ENCODE measurements around the gene ABCC8. TPM values are rescaled to one million over a fixed set of nuclear protein-coding genes. Genes with fewer than 3 reads are reported as not detected.

Gene ABCC8
- total and polyA plus RNA-seq, 9 of the 15 experiments (the other 6 are each of a cell fraction or from before 2014, with no cell fraction given) = not detected

DNA sequence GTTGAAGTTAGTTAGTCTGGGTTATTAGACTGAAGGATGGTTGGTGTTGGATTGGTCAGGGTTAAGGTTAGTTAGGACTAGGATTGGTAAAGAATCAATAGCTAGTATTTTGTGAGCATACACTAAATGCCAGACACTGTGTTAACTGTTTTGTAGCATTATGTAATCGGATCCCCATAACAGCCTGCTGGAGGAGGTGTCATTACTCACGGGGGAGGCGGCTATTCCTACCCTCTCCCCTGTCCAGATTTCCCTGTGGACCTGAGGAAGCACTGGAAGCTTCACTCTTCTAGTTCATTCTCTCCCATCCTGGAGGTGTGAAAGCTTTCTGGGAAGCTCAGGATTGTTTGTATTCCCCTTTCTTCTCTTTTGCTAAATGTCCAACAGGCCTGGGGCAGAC, 47.7 kb downstream of the ABCC8 start:
- Histone ChIP-seq H3K4me2 (ENCODE audit: insufficient read depth, low read length) (no peak overlapping the region), H3K9ac (ENCODE audit: insufficient read depth in 1 of 2, low read depth in 2 of 2, low read length in 2 of 2) (no peak overlapping the region), H3K27me3 (ENCODE audit: control insufficient read depth in 2 of 2, insufficient read depth in 2 of 2, low read length in 2 of 2) (peaks cover 17 to 69% of the 10 kb centered on the region in 2 experiments; a peak in 3 of 5 replicates), H3K4me3 (no peak overlapping the region), H4K20me1 (replicated peaks; ENCODE audit: control insufficient read depth, insufficient read depth, low read length) (0 out of 2 replicates have a peak, but pooled peaks cover 3% of the 10 kb centered on the region), H3K4me1 (replicated peaks in 1 of 2; ENCODE audit: control insufficient read depth in 2 of 2, insufficient read depth in 2 of 2, low read length in 2 of 2) (no peaks in the 10 kb centered on the region), H3K79me2 (ENCODE audit: control insufficient read depth, insufficient read depth, low read length) (no peaks in the 10 kb centered on the region), H3K9me3 (replicated peaks; ENCODE audit: control insufficient read depth, insufficient read depth, low read depth, low read length) (no peaks in the 10 kb centered on the region), H3K9me1 (ENCODE audit: control insufficient read depth, insufficient read depth, low read length) (no peaks in the 10 kb centered on the region), H3K27ac (ENCODE audit: extremely low read depth, low read depth, low read length) (no peak overlapping the region), H3K36me3 (ENCODE audit: control insufficient read depth, insufficient read depth, low read length) (no peaks in the 10 kb centered on the region), H2AFZ (ENCODE audit: low read depth, low read length) (no peak overlapping the region)
- ATAC-seq (no peak), FAIRE-seq (no peak), DNase-seq (ENCODE audit: extremely low read depth in 1 of 4, low spot score in 3 of 4) (no peak)
- CTCF ChIA-PET (ENCODE audit: low intra/inter-chr PET ratio) = no interaction called here
- WGBS (ENCODE audit: insufficient coverage, low coverage, missing lambda C conversion rate) = 0% methylated on average over 3 of the region's 3 CpGs
- BruUV-seq (replicated peaks) = no TSS peak
- POLR2A ChIA-PET = interaction anchor here (0.6 to 1.3 kb wide), 3 partner anchors 11 to 80 kb away, joined by 3 read pairs; no protein-coding TSS in a partner anchor
- intact Hi-C loops (cut with micrococcal nuclease) = no loop called here
- in situ Hi-C loops (cut with MboI) = no loop called here
- no peak for TF ChIP-seq HDAC6 (IDR thresholded peaks at IDR 0.05; ENCODE audit: low read depth, low read length)
- no peak for TF ChIP-seq RBFOX2 (IDR thresholded peaks at IDR 0.05; ENCODE audit: low read depth, low read length)
- TF ChIP-seq ZNF77 (CRISPR knock-in tag; IDR thresholded peaks at IDR 0.05) = no peak
- TF ChIP-seq TFE3 (CRISPR knock-in tag; IDR thresholded peaks at IDR 0.05) = no peak
- no peak for TF ChIP-seq CREM (IDR thresholded peaks at IDR 0.05; ENCODE audit: low read depth)
- no peak for TF ChIP-seq ZBTB17 (CRISPR knock-in tag; IDR thresholded peaks at IDR 0.05)
- no peak for TF ChIP-seq GABPB1 (CRISPR knock-in tag; IDR thresholded peaks at IDR 0.05)
- no peak for TF ChIP-seq ELK3 (CRISPR knock-in tag; IDR thresholded peaks at IDR 0.05)
- TF ChIP-seq ZNF212 (CRISPR knock-in tag; IDR thresholded peaks at IDR 0.05) = no peak
- no peak for TF ChIP-seq TCF15 (CRISPR knock-in tag; IDR thresholded peaks at IDR 0.05)
- TF ChIP-seq ZNF518B (CRISPR knock-in tag; IDR thresholded peaks at IDR 0.05) = no peak
- TF ChIP-seq SREBF2 (CRISPR knock-in tag; IDR thresholded peaks at IDR 0.05) = no peak
- no peak for TF ChIP-seq RAD51 (IDR thresholded peaks at IDR 0.05; ENCODE audit: borderline replicate concordance, low read depth)
- TF ChIP-seq HNRNPK (IDR thresholded peaks at IDR 0.05; ENCODE audit: low read depth, low read length, poor library complexity, severe bottlenecking) = no peak
- TF ChIP-seq, protein P1, sequence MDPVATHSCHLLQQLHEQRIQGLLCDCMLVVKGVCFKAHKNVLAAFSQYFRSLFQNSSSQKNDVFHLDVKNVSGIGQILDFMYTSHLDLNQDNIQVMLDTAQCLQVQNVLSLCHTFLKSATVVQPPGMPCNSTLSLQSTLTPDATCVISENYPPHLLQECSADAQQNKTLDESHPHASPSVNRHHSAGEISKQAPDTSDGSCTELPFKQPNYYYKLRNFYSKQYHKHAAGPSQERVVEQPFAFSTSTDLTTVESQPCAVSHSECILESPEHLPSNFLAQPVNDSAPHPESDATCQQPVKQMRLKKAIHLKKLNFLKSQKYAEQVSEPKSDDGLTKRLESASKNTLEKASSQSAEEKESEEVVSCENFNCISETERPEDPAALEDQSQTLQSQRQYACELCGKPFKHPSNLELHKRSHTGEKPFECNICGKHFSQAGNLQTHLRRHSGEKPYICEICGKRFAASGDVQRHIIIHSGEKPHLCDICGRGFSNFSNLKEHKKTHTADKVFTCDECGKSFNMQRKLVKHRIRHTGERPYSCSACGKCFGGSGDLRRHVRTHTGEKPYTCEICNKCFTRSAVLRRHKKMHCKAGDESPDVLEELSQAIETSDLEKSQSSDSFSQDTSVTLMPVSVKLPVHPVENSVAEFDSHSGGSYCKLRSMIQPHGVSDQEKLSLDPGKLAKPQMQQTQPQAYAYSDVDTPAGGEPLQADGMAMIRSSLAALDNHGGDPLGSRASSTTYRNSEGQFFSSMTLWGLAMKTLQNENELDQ (CRISPR knock-in tag; IDR thresholded peaks at IDR 0.05; ENCODE audit: borderline replicate concordance) = no peak
